GM21717 (cell line): ENCODE measurements around the gene KRTAP2-4.
"Not testable (repeated sequence)": the region's sequence is repeated elsewhere in the genome, so short reads cannot be mapped to it uniquely, and the experiment has no call there.

ENCODE experiments used
- ATAC-seq: cut with Tn5 transposase; IDR thresholded peaks from one replicate; pipeline ENCODE4 v1.9.1; 2021; ENCODE audit warnings: mild to moderate bottlenecking, moderate library complexity; ENCODE audit not compliant: unreplicated experiment

The KRTAP2-4 gene

DNA sequence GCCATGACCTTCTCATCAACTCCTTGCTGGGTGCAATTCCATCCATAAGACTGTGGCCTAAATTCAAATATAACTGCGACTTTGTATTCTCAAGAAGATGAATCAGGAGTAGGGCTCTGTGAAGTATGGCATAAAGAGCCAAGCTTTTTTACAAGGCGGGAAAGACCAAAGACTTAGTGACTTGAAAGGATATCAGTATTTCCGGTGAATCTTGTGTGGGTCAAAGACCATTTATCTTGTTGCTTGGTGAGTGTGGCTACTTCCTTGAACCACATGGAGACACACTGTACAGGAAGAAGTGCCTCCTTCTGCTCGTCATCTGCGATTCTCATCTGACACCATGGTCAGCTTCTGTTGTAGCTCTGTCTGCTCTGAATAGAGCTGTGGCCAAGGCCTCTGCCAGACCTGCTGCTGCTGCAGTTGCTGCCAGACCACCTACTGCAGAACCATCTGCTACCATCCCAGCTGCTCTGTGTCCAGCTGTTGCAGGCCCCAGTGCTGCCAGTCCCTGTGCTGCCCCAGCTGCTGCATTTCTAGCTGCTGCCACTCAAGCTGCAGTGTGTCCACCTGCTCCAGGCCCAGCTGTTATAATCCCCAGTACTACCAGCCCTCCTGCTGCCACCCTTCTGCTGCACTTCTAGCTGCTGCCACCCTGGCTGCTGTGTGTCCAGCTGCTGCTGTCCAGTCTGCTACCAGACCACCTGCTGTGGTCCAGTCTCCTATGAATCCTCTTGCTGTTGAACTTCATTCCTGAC lies 6.1 kb upstream of the KRTAP2-4 start:
- no peak for ATAC-seq

DNA sequence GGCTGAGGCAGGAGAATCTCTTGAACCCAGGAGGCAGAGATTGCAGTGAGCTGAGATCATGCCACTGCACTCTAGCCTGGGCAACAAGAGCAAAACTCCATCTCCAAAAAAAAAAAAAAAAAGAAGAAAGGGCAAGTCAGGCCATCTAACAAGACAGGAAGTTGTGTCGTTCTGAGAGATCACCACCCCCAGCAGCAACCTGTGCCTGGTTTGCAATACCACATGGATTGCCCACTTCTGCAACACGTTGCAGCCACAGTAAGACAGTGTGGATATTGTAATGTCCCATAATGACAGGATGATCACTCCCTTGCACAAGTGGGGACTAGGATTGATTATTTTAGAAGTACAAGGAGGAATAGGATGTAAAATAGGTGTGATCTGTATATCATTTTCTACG lies 3.4 kb upstream of the KRTAP2-4 start:
- ATAC-seq, result no peak

DNA sequence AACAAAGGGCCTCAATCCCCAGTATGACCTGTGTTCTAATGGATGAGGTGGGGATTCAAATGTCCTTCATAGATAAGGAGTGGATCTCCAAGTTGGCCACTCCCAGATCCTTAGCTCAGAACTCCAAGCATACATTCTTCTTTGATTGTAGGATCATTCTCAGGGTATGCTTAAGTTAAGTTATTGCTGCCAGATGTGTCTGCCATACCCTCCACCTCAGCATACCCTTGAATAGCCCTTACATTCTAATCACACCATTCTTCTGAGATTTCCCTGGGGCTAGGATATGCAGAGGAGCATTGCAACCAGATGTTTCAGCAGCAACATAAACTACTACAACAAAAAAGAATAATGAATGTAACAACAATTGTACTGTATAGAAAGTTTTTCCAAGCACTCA lies 1.6 kb upstream of the KRTAP2-4 start:
- no peak for ATAC-seq

DNA sequence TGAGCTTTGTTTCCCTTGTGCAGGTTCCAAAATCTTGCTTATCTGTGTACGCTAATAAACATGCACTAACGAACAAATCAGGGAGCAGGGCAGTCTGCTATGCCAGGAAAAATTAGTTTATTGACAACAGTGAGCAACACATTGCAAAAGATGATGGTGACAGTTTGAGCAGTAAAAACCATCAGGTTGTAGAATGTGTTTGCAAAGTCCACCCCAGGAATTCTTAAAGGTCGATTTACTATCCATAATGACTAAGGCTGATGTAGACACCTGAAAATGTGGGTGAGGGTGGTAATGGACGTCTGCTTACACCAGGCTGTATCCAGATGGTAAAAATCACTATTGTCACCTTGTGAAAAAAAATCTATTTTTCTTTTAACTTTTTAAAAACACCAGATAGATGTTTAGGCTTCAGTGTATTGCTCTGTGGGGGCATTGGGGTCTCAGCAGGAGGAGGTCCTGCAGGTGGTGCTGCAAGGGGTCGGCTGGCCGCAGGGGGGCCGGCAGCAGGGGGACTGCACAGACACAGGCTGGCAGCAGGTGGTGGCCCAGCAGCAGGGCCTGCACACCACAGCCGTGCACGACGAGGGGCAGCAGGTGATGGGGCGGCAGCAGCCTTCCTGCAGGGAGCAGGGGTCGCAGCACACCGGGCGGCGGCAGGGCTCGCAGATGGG lies 526 bp downstream of the KRTAP2-4 start:
- ATAC-seq, result not testable (repeated sequence)

DNA sequence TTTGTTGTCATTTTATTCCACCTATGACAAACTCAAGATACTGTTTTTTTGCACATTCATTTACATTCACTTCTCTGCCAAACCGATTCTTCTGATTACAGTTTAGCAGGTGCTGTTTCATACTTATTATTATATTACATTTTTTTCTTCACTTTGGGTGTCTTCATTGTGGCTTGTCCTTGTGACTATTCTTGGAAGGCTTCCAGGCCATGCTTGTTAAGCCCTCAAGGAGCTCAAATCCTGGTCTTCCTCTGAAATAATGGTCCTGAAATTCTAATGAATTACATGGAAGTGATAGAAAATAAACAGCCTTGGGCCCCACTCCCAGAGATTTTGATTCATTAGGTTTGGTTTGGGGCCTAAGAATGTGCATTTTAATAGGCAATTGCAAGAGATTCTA lies 1.4 kb downstream of the KRTAP2-4 start:
- ATAC-seq, result no peak

DNA sequence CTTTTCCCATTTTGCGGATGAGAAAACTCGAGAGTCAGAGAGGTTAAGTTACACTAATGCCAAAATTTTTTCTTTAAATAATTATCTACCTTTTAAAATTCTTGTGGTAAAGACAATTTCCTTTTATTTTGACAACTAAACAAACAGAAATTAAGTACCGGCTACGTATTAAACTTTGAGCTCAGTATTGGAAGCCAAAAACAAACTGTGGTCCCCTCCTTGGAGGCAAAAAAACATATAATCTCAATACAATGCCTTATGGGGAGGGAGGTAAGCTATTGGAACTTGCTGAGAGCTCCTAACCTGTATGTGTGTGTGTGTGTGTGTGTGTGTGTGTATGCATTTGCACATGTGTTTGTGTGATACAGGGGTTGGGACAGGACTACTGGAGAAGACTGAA lies 2.2 kb downstream of the KRTAP2-4 start:
- no peak for ATAC-seq

DNA sequence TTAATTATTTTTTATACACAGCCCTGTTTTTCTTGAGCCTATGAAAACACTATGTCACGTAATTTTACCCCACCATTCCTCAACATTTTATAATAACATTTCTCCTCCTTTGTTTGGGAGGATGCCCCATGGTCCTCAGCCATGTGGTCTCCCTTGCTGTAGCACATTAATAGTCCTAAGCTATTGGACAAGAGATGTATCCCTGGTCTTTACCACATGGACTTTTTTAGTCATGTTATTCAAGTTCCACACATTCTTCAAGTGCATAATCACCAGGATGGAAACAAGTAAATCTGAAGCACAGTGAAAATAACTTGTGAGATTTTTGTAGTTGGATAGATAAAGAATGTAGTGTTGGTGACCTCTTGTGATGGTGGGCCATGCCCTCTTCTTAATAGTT lies 3.7 kb downstream of the KRTAP2-4 start:
- no peak for ATAC-seq

DNA sequence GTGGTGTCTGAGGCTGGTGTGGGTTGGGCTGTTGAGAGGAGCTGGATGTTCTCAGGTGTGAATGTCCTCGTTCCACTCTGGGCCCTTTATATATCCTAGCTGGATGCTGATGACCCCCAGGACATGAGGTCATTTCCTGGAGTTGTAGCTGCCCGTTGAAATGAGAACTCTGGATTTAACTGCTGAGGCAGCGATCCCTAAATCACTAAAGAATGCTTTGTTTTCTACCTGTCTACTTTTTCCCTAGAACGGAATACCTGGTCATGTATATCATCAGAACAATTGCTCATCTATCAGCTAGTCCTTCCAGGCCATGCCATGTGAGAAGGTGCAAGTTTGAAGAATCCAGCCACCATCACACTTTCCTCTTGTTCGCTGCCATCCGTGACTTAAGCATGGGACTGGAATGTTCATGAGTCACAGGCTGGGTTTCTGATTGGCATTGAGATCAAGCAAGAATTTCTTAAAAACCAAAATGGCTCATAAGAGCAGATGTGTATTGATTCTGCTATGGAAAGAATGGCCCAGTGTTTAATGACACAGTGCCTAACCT lies 5.6 kb downstream of the KRTAP2-4 start, which contains the start of gene KRTAP2-3:
Gene KRTAP2-3, minus strand, starts transcription at position 63 of the 553 bp plus-strand sequence. CDS start 64 bp downstream, outside the sequence.
- no peak for ATAC-seq

DNA sequence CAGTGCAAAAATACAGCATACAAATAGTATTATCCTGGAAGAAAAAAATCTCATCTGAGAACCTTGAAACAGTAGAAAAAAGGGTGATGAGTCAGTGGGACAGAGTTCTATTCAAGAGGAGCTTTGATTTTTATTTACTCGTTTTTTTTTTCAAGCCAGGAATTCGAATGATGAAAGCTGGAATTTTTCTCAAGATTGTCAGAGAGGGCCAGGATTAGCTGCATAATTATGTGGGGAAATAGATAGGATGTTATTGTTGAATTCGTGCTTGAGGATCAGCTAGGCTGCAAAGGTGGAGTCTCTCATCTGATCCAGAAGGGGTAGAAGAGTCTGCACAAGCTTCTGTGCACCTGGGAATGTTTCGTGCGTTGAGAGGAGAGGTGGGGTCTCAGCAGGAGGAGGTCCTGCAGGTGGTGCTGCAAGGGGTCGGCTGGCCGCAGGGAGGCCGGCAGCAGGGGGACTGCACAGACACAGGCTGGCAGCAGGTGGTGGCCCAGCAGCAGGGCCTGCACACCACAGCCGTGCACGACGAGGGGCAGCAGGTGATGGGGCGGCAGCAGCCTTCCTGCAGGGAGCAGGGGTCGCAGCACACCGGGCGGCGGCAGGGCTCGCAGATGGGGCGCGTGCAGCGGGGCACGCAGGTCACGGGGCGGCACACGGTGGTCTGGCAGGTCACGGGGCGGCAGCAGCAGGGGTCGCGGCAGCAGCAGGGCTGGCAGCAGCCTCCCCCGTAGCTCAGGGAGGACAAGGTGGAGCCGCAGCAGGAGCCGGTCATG lies 6.2 kb downstream of the KRTAP2-4 start:
- not testable (repeated sequence) for ATAC-seq

DNA sequence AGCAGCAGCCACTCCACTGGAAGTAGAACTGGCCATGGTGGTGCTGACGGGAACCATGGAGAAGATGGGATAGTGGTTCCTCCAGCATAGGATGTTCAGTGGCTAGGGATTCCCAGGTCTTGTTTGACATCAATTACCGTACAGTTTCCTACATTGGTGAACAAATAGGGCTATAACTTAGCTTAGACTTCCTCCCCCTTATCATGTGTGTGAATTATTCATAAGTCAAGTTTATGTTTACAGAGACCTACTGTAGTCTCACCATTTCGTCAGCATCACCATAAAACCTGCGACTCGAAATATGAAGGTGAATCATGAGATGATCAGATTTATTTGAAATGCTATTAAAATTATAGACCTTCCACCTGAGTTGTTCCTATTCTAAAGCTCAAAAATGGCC lies 6.9 kb downstream of the KRTAP2-4 start:
- no peak for ATAC-seq

DNA sequence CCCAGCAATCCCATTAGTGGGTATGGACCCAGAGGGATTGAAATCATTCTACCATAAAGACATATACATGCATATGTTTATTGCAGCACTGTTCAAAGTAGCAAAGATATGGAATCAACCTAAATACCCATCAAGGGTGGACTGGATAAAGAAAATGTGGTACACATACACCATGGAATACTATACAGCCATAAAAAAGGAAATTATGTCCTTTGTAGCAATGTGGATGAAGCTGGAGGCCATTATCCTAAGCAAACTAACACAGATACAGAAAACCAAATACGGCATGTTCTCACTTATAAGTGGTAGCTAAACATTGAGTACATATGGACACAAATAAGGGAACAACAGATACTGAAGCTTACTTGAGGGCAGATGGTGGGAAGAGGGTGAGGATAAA lies 8.1 kb downstream of the KRTAP2-4 start:
- no peak for ATAC-seq

DNA sequence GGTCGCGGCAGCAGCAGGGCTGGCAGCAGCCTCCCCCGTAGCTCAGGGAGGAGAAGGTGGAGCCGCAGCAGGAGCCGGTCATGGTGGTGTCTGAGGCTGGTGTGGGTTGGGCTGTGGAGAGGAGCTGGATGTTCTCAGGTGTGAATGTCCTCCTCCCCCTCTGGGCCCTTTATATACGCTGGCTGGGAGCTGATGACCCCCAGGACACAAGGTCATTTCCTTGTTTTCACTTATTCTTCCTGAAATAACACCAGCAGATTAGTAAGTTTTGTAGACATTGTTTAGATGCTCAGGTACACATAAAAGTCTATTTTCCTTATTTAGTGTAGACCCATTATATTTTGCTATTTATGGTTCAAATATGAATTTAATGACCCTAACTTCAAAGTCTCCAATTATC lies 10.5 kb downstream of the KRTAP2-4 start, which contains the start of gene KRTAP2-2:
Gene KRTAP2-2, minus strand, starts transcription at position 101 of the 400 bp plus-strand sequence. Its CDS starts 19 bp downstream, at position 82.
- ATAC-seq, result not testable (repeated sequence)

DNA sequence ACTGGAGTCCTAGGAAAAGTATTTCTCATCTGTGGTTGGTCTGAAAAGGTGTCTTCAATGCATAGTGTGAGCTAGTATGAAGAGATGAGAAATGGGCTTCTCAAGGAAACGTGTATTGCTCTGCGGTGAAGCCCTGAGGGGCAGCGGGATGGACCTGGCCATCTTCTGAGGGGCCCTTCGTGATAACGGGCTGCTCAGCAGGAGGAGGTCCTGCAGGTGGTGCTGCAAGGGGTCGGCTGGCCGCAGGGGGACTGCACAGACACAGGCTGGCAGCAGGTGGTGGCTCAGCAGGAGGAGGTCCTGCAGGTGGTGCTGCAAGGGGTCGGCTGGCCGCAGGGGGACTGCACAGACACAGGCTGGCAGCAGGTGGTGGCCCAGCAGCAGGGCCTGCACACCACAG lies 11.1 kb downstream of the KRTAP2-4 start:
- not testable (repeated sequence) for ATAC-seq

DNA sequence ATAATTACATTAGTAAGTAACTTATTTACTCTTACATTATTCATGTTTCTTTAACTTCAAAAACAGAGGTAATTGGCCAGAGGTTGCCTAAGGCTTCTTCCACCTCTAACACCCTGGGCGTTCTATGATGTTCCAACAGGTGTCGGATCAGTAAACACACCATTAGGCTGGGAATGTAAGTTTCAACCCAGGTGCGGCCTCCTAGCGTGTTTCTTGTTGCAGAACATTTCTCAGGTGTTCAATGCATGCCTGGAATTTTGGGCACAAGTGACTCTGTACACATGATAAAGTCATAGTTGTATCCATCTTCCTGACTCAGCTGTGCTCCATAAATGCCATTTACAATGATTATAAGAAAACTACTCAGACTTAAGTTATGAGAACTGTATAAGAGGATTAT lies 11.7 kb downstream of the KRTAP2-4 start:
- no peak for ATAC-seq

DNA sequence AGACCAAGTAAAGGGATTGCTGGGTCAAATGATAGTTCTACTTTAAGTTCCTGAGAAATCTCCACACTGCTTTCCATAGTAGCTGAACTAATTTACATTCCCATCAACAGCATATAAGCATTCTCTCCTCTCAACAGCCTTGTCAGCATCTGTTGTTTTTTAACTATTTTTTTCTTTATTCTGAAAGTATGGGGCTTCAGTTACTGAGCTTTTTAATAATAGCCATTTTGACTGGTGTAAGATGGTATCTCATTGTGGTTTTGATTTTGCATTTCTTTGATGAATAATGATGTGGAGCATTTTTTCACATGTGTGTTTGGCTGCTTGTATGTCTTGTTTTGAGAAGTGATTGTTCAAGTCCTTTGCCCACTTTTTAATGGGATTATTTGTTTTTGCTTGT lies 13.1 kb downstream of the KRTAP2-4 start:
- ATAC-seq, result no peak

DNA sequence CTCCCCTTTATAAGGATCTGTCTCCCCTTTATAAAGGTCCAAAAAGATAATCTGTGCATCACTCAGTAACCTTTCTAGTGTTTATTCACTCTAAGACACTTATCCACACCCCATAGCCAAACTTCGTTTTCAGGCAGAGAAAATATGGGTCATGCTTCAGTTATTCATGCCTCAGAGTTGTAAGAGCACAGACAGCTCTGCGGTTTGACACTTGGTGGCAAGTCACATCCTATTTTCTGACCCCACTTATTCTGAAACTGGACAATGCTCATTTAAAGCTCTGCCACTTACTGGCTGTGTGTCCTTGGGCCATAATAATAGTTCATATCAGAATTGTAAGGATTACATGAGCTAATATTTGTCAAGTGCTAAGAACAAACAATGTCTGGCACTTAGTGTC lies 16.6 kb downstream of the KRTAP2-4 start:
- no peak for ATAC-seq

DNA sequence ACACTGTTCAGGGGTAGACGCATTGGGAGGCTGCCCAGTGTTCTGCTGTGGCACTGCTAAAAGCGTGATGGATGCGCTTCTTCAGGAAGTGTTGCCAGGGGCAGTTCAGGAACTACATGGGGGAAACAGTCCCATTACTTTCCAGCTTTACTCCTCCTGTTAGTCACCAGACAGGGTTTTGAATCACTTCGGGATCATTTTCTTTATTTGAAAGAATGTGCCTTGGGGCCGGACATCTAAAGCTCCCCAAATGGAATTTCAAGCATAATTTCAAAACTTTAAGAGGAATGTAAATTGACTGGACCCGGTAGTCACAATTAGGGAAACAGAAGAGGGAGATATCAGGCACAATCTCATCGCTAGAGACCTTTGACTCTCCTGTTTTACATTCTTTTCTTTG lies 17.2 kb downstream of the KRTAP2-4 start:
- no peak for ATAC-seq

DNA sequence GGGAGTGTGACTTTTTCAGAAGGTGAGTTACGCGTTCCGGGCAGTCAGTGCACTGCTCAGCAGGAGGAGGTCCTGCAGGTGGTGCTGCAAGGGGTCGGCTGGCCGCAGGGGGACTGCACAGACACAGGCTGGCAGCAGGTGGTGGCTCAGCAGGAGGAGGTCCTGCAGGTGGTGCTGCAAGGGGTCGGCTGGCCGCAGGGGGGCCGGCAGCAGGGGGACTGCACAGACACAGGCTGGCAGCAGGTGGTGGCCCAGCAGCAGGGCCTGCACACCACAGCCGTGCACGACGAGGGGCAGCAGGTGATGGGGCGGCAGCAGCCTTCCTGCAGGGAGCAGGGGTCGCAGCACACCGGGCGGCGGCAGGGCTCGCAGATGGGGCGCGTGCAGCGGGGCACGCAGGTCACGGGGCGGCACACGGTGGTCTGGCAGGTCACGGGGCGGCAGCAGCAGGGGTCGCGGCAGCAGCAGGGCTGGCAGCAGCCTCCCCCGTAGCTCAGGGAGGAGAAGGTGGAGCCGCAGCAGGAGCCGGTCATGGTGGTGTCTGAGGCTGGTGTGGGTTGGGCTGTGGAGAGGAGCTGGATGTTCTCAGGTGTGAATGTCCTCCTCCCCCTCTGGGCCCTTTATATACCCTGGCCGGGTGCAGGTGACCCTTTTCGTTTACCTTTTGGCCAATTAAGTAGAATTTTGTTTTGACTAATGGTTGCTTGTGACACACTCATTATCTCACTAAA lies 18.8 kb downstream of the KRTAP2-4 start, which contains the start of gene KRTAP2-1:
Gene KRTAP2-1, minus strand, starts transcription at position 582 of the 731 bp plus-strand sequence. Its CDS starts 49 bp downstream, at position 533.
- ATAC-seq, result not testable (repeated sequence)

DNA sequence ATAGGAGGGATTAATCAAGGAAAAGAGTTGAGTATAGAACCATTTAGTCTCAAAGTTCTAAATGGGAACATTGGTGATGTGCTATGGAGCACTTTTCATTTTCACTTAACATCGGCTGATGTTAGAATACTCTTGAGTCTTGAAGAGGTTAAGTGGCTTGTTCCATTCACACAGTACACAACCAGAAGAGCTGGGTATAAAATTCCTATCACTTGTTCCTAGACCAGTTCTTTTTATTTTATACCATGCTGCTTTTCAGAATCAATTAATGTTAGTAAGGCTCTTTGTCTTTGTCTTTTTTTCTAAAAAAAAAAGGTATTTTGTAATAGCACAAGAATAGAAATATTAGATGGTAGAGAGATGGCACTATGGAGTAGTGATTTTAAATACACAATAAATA lies 22.7 kb downstream of the KRTAP2-4 start:
- no peak for ATAC-seq
